Measurements from ENCODE around the gene PCBP4. TPM values are rescaled to one million over a fixed set of nuclear protein-coding genes. Genes with fewer than 3 reads are reported as not detected.
A peak's percentile ranks its signal among the peaks of the same experiment; 100 is the strongest.

PCBP4 gene
- total RNA-seq, 1 experiment from 2014 or later: 28.7 TPM

- H3K27ac Mint-ChIP-seq: peak overlapping the region; percentile 56
- peak; percentile 3; the same call in 1 of the 2 replicates for ATAC-seq
- peaks cover 22% of the 10 kb centered on the region for H3K27me3 Mint-ChIP-seq (ENCODE audit: low read depth)
- H3K9me3 Mint-ChIP-seq: no peaks in the 10 kb centered on the region
- DNase-seq (ENCODE audit: low spot score): peak; percentile 55
- POLR2A ChIA-PET: interaction anchor here (0.6 to 3.7 kb wide), 12 partner anchors 8 to 277 kb away, joined by 3 to 23 read pairs (median 4); partner anchors contain the start of genes ACY1, GPR62, PARP3 and POC1A
- peaks cover 50% of the 10 kb centered on the region for H3K4me1 Mint-ChIP-seq
- H3K36me3 Mint-ChIP-seq: no peaks in the 10 kb centered on the region
- no peak for TF ChIP-seq ZNF396 (CRISPR knock-in tag; IDR thresholded peaks at IDR 0.05; ENCODE audit: borderline replicate concordance)
- TF ChIP-seq PRDM15 (CRISPR knock-in tag; IDR thresholded peaks at IDR 0.05): 0 out of 2 replicates have a peak, but pooled peaks have one; percentile 17
- TF ChIP-seq ZMAT4 (CRISPR knock-in tag; IDR thresholded peaks at IDR 0.05): no peak
- TF ChIP-seq TP53 (CRISPR knock-in tag; IDR thresholded peaks at IDR 0.05): no peak
- CTCF ChIA-PET: interaction anchor here (0.6 to 6.3 kb wide), 11 partner anchors 12 to 262 kb away, joined by 3 to 43 read pairs (median 3); partner anchors contain the start of genes ACY1, GPR62, PARP3 and RRP9
- H3K4me3 Mint-ChIP-seq: peak overlapping the region; percentile 81
Observed at GRCh38 chr3:51968883-51969678, 1.8 kb upstream of the PCBP4 start.

- Mint-ChIP-seq H3K27ac (peak overlapping the region; percentile 56), H3K36me3 (no peaks in the 10 kb centered on the region), H3K9me3 (no peaks in the 10 kb centered on the region), H3K27me3 (ENCODE audit: low read depth) (peaks cover 18% of the 10 kb centered on the region; the same call in 1 of the 2 replicates), H3K4me3 (peak overlapping the region; percentile 81), H3K4me1 (peaks cover 49% of the 10 kb centered on the region)
- TF ChIP-seq JUN (CRISPR knock-in tag; IDR thresholded peaks at IDR 0.05): no peak
- peak; percentile 90 for TF ChIP-seq ZNF281 (CRISPR knock-in tag; IDR thresholded peaks at IDR 0.05)
- peak; percentile 69 for DNase-seq (ENCODE audit: low spot score)
- ATAC-seq: peak; percentile 28
- CTCF ChIA-PET: interaction anchor here (0.6 to 6.3 kb wide), 6 partner anchors 14 to 149 kb away, joined by 3 to 43 read pairs (median 10); partner anchors contain the start of genes ACY1, PARP3 and RRP9
- POLR2A ChIA-PET: interaction anchor here (0.7 to 3.7 kb wide), 9 partner anchors 11 to 1614 kb away, joined by 3 to 23 read pairs (median 5); partner anchors contain the start of genes ACY1, GPR62, PARP3 and POC1A
Observed at GRCh38 chr3:51968170-51968775, 1.0 kb upstream of the PCBP4 start.

GRCh38 chr3:51966922-51967383, 301 bp downstream of the PCBP4 start:
- no peaks in the 10 kb centered on the region for H3K9me3 Mint-ChIP-seq
- no peak for DNase-seq (ENCODE audit: low spot score)
- peak; percentile 10 for ATAC-seq
- no peaks in the 10 kb centered on the region for H3K36me3 Mint-ChIP-seq
- ChIA-PET CTCF (interaction anchor here (1.1 to 6.5 kb wide), 4 partner anchors 8 to 80 kb away, joined by 4 to 60 read pairs (median 42); partner anchors contain the start of genes ABHD14A, ABHD14B, ACY1 and PARP3), POLR2A (interaction anchor here (1.1 to 3.7 kb wide), 3 partner anchors 16 to 29 kb away, joined by 4 to 23 read pairs (median 5); partner anchors contain the start of gene ACY1)
- peak overlapping the region; percentile 73 for H3K4me3 Mint-ChIP-seq
- no peak for TF ChIP-seq PREB (CRISPR knock-in tag; IDR thresholded peaks at IDR 0.05; ENCODE audit: borderline replicate concordance)
- TF ChIP-seq NFE2L1 (CRISPR knock-in tag; IDR thresholded peaks at IDR 0.05): no peak
- TF ChIP-seq TP53 (CRISPR knock-in tag; IDR thresholded peaks at IDR 0.05): 0 out of 2 replicates have a peak, but pooled peaks have one; percentile 4
- H3K27ac Mint-ChIP-seq: no peak overlapping the region
- H3K27me3 Mint-ChIP-seq (ENCODE audit: low read depth): peaks cover 23% of the 10 kb centered on the region
- H3K4me1 Mint-ChIP-seq: peaks cover 49% of the 10 kb centered on the region
